ENCODE data around the gene SMARCC2. TPM values are rescaled to one million over a fixed set of nuclear protein-coding genes. Genes with fewer than 3 reads are reported as not detected.

Gene SMARCC2
- total RNA-seq, 4 donors from 2014 or later: 104 to 139 (median 117) TPM

GRCh38 chr12:56221757-56222530, 32.7 kb upstream of the SMARCC2 start, which contains the start of gene RNF41:
TSS of gene RNF41 (minus strand) at chr12:56221922. CDS start at chr12:56214047, 7,875 bp downstream.
- Histone ChIP-seq H3K27me3 (no peaks in the 10 kb centered on the region), H3K4me3 (peak within 1 kb of the TSS; percentile 69 to 95 (median 82)), H3K36me3 (peaks cover 0 to 19% (median 0%) of the 10 kb centered on the region in 3 donors), H3K4me1 (peaks cover 0 to 56% (median 31%) of the 10 kb centered on the region in 4 donors), H3K9me3 (no peaks in the 10 kb centered on the region), H3K27ac (peak within 1 kb of the TSS; percentile 90 to 99 (median 96))
- peak; percentile 96 to 98 for DNase-seq (ENCODE audit: low spot score in 2 of 2)
- WGBS, 2 donors: 0 to 1% methylated on average over 33 to 39 of the region's 42 CpGs
- TF ChIP-seq CTCF (IDR thresholded peaks at IDR 0.05) (peak in 2 of 5 experiments; percentile 19 to 48), EP300 (IDR thresholded peaks at IDR 0.05) (peak; percentile 84 to 100), POLR2A (IDR thresholded peaks at IDR 0.05) (peak; percentile 95 to 99)

- 0 to 1% methylated on average over 21 of the region's 21 CpGs for WGBS, 2 donors
Measured at GRCh38 chr12:56221232-56221756, 32.0 kb upstream of the SMARCC2 start.

GRCh38 chr12:56220611-56221231, 31.4 kb upstream of the SMARCC2 start:
- peak overlapping the region; percentile 90 to 99 (median 96) for H3K27ac ChIP-seq
- 7 to 10% methylated on average over 10 of the region's 10 CpGs for WGBS, 2 donors

More at GRCh38 chr12:56221232-56221756, 32.0 kb upstream of the SMARCC2 start:
- Histone ChIP-seq H3K9me3 (no peaks in the 10 kb centered on the region), H3K36me3 (peaks cover 0 to 23% (median 0%) of the 10 kb centered on the region in 3 donors), H3K27ac (peak overlapping the region; percentile 90 to 99 (median 96)), H3K4me1 (peaks cover 0 to 56% (median 31%) of the 10 kb centered on the region in 4 donors), H3K4me3 (peak overlapping the region; percentile 69 to 95 (median 82)), H3K27me3 (no peaks in the 10 kb centered on the region)
- TF ChIP-seq CTCF (IDR thresholded peaks at IDR 0.05): no peak
- TF ChIP-seq POLR2A (IDR thresholded peaks at IDR 0.05): no peak
- TF ChIP-seq EP300 (IDR thresholded peaks at IDR 0.05): no peak
- peak in 1 of 2 donors; percentile 37 for DNase-seq (ENCODE audit: low spot score in 2 of 2)

GRCh38 chr12:56219840-56220239, 30.6 kb upstream of the SMARCC2 start:
- WGBS, 2 donors: 82 to 84% methylated on average over 9 of the region's 9 CpGs
- Histone ChIP-seq H3K4me1 (peaks cover 0 to 53% (median 28%) of the 10 kb centered on the region in 4 donors), H3K4me3 (no peak overlapping the region), H3K9me3 (no peaks in the 10 kb centered on the region), H3K27ac (peak overlapping the region in 3 of 4 donors; percentile 90 to 99 (median 99)), H3K36me3 (peaks cover 2 to 30% (median 2%) of the 10 kb centered on the region in 3 donors), H3K27me3 (no peaks in the 10 kb centered on the region)
- TF ChIP-seq POLR2A (IDR thresholded peaks at IDR 0.05) (no peak), EP300 (IDR thresholded peaks at IDR 0.05) (no peak), CTCF (IDR thresholded peaks at IDR 0.05) (no peak)
- DNase-seq (ENCODE audit: low spot score in 2 of 2): no peak

More at GRCh38 chr12:56220611-56221231, 31.4 kb upstream of the SMARCC2 start:
- Histone ChIP-seq H3K36me3 (peaks cover 0 to 23% (median 0%) of the 10 kb centered on the region in 3 donors), H3K4me1 (peaks cover 0 to 56% (median 31%) of the 10 kb centered on the region in 4 donors), H3K9me3 (no peaks in the 10 kb centered on the region), H3K27me3 (no peaks in the 10 kb centered on the region), H3K4me3 (peak overlapping the region; percentile 69 to 95 (median 82))
- TF ChIP-seq CTCF (IDR thresholded peaks at IDR 0.05) (no peak), POLR2A (IDR thresholded peaks at IDR 0.05) (no peak), EP300 (IDR thresholded peaks at IDR 0.05) (no peak)
- DNase-seq (ENCODE audit: low spot score in 2 of 2): no peak

Data from tibial nerve (tissue), 4 donors.